Activated naive CD4-positive, alpha-beta T cell treated with anti-CD3 and anti-CD28 coated beads, Interleukin-2, amount 50 U/mL, for 16 hours (primary cell): ENCODE results near the gene ZG16.

Experiments used
- DNase-seq: peaks from one replicate; pipeline ENCODE4 v3.0.0-alpha.2; 2020

Gene ZG16

DNA sequence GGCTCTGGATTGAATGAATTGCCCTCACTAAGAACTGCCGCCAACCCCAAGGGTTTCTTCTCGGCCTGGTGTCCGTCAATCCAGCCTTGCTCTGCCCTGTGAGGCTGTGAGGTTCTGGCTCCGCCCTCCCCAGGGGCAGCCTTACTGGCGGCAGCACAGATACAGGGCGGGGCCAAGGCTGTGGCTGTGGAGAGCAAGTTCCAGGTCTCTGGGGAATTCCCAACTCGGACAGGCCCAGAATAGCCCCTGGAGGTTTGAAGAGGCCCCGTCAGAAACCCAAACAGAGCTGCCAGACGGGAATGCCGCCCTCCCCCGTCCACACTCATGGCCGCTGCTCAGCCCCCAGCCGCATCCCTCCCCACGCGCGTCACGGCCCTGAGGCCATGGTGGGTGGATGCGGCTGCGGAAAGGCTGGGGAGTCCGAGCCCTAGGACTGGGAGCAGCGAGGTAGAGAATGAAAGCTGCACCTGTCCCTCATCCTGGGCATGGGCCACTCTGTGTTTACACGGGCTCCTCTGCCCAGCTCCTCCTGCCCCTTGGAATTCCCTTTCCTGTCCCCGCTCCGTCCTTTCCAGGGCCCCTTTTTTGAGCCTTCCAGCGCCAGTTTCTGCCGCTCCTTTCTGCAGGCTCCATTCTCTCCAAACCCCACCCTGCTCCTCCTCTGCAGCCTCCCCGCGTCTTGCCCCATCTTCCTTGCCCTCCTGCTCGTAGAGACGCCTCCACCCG lies 33.3 kb downstream of the ZG16 start:
- peak; percentile 69 for DNase-seq

GRCh38 chr16:29811896-29812665 lies 34.0 kb downstream of the ZG16 start, which contains the start of gene PRRT2:
Gene PRRT2, plus strand, starts transcription at chr16:29812193. Its CDS starts 862 bp downstream, at chr16:29813055.
- peak; percentile 52 for DNase-seq

- DNase-seq = no peak
Measured at GRCh38 chr16:29812754-29813643, 34.9 kb downstream of the ZG16 start.

- no peak for DNase-seq
Measured at GRCh38 chr16:29813644-29814562, 35.8 kb downstream of the ZG16 start.

- DNase-seq = no peak
Measured at GRCh38 chr16:29814592-29814991, 36.5 kb downstream of the ZG16 start.

GRCh38 chr16:29815032-29815721 lies 37.1 kb downstream of the ZG16 start:
- peak; percentile 73 for DNase-seq

- DNase-seq = peak; percentile 97
Measured at GRCh38 chr16:29815793-29816693, 38.0 kb downstream of the ZG16 start, which contains the start of gene PAGR1. Gene PAGR1, plus strand, starts transcription at chr16:29816152. Its CDS starts 374 bp downstream, at chr16:29816526.

DNA sequence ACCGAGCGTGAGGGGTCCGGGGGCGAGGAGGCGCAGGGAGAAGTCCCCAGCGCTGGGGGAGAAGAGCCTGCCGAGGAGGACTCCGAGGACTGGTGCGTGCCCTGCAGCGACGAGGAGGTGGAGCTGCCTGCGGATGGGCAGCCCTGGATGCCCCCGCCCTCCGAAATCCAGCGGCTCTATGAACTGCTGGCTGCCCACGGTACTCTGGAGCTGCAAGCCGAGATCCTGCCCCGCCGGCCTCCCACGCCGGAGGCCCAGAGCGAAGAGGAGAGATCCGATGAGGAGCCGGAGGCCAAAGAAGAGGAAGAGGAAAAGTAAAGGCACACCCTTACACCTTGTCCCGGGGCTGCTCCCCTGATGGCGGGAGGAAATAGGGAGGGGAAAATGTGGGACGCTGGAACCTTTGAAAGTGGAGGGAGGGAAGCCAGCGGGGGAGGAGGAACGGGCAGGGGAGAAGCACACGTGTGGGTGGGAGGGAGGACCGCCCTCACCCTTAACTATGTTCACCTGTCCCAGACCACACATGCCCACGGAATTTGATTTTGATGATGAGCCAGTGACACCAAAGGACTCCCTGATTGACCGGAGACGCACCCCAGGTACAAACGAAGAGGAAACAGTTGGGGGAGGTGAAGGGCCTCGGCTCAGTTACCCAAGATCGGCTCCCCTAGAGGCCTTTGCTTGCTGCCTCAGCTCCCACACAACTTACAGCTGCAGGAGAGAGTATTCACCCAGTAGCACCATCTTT lies 38.8 kb downstream of the ZG16 start:
- DNase-seq = peak; percentile 57

- no peak for DNase-seq
Measured at GRCh38 chr16:29818082-29818481, 40.0 kb downstream of the ZG16 start.

GRCh38 chr16:29819506-29819905 lies 41.5 kb downstream of the ZG16 start:
- no peak for DNase-seq

DNA sequence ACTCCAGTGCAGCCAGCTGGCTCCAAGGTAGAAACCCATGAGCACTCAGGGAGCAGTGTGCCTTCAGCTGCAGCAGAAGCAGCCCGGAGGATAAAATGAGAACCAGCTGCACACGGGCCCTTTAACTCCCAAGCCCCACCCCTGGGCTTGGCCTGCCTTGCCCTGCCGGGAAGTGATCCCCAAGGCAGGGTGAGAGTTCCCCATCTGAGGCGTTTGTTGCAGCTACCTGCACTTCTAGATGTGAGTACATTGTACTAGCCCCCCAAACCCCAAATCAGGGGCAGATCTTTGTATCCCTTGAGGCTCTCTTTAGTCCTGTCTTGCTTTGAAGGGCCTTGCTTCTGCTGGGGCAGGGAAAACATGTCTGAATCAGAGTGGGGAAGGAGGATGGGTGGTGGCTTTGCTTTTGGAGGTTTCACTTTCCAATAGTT lies 42.2 kb downstream of the ZG16 start, which contains the start of gene MVP:
Gene MVP, plus strand, starts transcription at position 192 of the 431 bp plus-strand sequence. CDS start 10,088 bp downstream, outside the sequence.
- peak; percentile 53 for DNase-seq

GRCh38 chr16:29820730-29821642 lies 42.9 kb downstream of the ZG16 start:
- DNase-seq = no peak

DNA sequence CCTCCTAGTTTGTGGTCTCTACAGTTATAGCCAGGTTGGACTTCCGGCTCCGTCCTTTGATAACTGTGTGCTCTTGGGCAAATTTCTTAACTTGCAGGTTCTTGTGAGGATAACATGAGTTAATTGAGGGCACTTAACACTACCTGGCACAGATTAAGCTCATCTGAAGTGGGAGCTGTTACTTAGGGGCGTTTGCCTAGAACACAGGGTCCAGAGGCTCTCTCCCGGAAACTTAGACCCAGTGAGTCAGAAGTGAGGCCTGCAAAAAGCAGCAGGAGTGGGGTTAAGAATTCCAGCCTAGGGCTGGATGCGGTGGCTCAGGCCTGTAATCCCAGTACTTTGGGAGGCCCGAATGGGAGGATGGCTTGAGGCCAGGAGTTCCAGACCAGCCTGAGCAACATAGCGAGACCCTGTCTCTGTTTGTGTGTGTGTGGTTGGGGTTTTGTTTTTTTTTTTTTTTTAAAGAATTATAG lies 43.6 kb downstream of the ZG16 start:
- DNase-seq = no peak

- DNase-seq = no peak
Measured at GRCh38 chr16:29824589-29825144, 46.6 kb downstream of the ZG16 start.

DNA sequence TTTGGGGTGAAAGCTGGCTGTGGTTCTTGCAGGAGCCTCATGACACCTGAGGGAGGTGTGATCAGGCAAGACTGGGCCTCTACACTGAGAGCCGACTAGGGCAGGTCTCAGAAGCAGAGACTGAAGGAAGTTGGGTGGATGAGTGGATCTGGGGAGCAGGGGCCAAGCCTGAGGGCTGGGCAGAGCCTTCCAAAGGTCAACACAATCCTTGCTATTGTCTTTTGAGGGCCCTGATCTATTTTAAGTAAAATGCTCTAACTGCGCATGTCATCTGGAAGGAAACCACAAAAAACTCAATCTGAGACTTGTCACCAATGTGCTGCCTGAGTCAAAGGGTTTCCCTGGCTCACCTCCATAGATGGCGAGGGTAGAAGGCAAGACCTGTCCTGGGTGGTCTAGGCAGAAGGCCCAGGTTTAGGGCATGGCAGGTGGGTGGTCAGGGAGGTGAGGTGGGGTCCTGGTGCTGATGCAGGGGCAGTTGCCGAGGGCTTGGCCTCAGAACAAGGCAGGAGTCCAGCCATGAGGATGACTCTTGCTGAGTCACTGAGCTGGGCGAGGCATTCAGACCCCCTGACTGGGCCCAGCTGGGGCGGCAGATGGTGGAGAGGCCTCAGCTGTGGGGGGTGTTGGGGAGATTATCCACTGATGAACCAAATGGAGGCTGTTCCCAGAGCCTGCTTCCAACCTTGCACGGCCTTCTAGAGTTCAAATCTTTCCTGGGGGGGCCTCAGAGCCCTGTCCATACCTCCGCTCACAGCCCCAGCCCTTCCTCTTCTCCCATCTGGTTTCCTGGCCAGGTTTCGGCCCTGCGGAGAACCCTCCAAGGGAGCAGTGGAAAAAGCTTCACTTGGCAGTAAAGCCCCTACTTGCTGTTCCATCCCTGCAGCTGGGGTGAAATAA lies 47.3 kb downstream of the ZG16 start:
- peak; percentile 56 for DNase-seq

DNA sequence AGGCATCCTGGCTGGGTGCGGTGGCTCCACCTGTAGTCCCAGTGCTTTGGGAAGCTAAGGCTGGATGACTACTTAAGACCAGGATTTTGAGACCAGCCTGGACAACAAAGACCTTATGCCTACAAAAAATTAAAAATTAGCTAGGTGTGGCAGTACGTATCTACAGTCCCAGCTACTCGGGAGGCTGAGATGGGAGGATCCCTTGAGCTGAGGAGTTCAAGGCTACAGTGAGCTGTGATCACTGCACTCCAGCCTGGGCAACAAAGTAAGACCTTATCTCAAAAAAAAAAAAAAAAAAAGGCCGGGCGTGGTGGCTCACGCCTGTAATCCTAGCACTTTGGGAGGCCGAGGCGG lies 48.3 kb downstream of the ZG16 start:
- no peak for DNase-seq

DNA sequence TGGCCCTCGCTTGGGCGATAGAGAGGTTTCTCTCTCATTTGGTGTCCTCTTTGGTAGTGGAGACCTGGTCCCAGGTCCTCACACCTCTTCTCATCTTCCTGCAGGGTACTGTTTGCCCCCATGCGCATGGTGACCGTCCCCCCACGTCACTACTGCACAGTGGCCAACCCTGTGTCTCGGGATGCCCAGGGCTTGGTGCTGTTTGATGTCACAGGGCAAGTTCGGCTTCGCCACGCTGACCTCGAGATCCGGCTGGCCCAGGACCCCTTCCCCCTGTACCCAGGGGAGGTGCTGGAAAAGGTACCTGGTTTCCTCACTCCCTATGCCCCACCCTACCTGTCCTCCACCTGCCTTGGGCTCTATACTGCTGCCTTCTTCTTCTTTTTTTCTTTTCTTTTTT lies 52.7 kb downstream of the ZG16 start:
- DNase-seq = no peak
